NCI-H460 (cell line): ENCODE data around the gene HSPBP1. TPM values are rescaled to one million over a fixed set of nuclear protein-coding genes. Genes with fewer than 3 reads are reported as not detected.

Experiments
- DNase-seq: peaks from one replicate; pipeline ENCODE4 v3.0.0-alpha.2; 2016; ENCODE audit warnings: low read depth; ENCODE audit errors: extremely low read depth
- small RNA-seq, 2 experiments: library from RNA; depleted of rRNA; stranded (forward); fragments of <200 nt; gene quantifications; one replicate each; pipeline ENCODE3, GENCODE V24; 2014
- total RNA-seq: library from RNA; depleted of rRNA; stranded (reverse); fragments of >200 nt; shearing (Covaris generic); gene quantifications from 2 replicates; pipeline ENCODE4 v1.2.3, GENCODE V29; 2014; rRNA removed

The HSPBP1 gene
- total RNA-seq, 1 experiment from 2014 or later, result 33.4 TPM

GRCh38 chr19:55223291-55224037, 56.4 kb downstream of the HSPBP1 start:
- no peak for DNase-seq

- DNase-seq, result no peak
Observed at GRCh38 chr19:55220525-55220924, 59.4 kb downstream of the HSPBP1 start.

- peak; percentile 99 for DNase-seq
Observed at GRCh38 chr19:55216461-55217198, 63.3 kb downstream of the HSPBP1 start.

- DNase-seq, result no peak
Observed at GRCh38 chr19:55213547-55213946, 66.4 kb downstream of the HSPBP1 start.

- peak; percentile 40 for DNase-seq
Observed at GRCh38 chr19:55212447-55212846, 67.5 kb downstream of the HSPBP1 start.

Small RNA genes within 50 kb of the gene (small RNA-seq; reads per million reads assigned to genes)
- gene MIR6802 (0 reads per million in 2 experiments), gene MIR6803 (0 reads per million in 2 experiments), gene MIR6804 (0 to 0.12 reads per million in 2 experiments)

Other genes starting within 250 kb of the HSPBP1 start
- gene GP6, start 241.8 kb downstream of the HSPBP1 start, total RNA-seq, result 0.17 TPM in 1 of 2 replicates, not detected in the other
- 12.2 and 14.1 TPM in 2 replicates for gene RDH13, start 217.0 kb downstream of the HSPBP1 start, total RNA-seq
- 3.9 and 5.4 TPM in 2 replicates for gene EPS8L1, start 204.2 kb downstream of the HSPBP1 start, total RNA-seq
- 22.2 and 25.0 TPM in 2 replicates for gene PPP1R12C, start 162.5 kb downstream of the HSPBP1 start, total RNA-seq
- 18.6 and 25.1 TPM in 2 replicates for gene TNNT1, start 130.9 kb downstream of the HSPBP1 start, total RNA-seq
- gene TNNI3, start 122.4 kb downstream of the HSPBP1 start, total RNA-seq, result 1.2 and 4.5 TPM in 2 replicates
- gene DNAAF3, start 113.5 kb downstream of the HSPBP1 start, total RNA-seq, result 7.8 and 8.9 TPM in 2 replicates
- gene SYT5, start 99.8 kb downstream of the HSPBP1 start, total RNA-seq, result 0.20 and 0.30 TPM in 2 replicates
- 31.9 and 34.0 TPM in 2 replicates for gene PTPRH, start 70.6 kb downstream of the HSPBP1 start, total RNA-seq
- gene TMEM86B, start 51.3 kb downstream of the HSPBP1 start, total RNA-seq, result 1.8 and 2.3 TPM in 2 replicates
- gene PPP6R1, start 21.1 kb downstream of the HSPBP1 start, total RNA-seq, result 32.6 and 33.6 TPM in 2 replicates
- 3.8 and 5.7 TPM in 2 replicates for gene BRSK1, start 3.9 kb upstream of the HSPBP1 start, total RNA-seq
- gene TMEM150B, start 45.2 kb upstream of the HSPBP1 start, total RNA-seq, result not detected in 2 replicates
- gene KMT5C, start 59.8 kb upstream of the HSPBP1 start, total RNA-seq, result 5.1 and 7.9 TPM in 2 replicates
- gene COX6B2, start 74.6 kb upstream of the HSPBP1 start, total RNA-seq, result not detected in 2 replicates
- gene GARIN5B, start 83.2 kb upstream of the HSPBP1 start, total RNA-seq, result not detected in 2 replicates
- gene IL11, start 90.4 kb upstream of the HSPBP1 start, total RNA-seq, result 0.32 and 0.84 TPM in 2 replicates
- gene TMEM190, start 96.7 kb upstream of the HSPBP1 start, total RNA-seq, result not detected in 2 replicates
- 0.97 and 2.0 TPM in 2 replicates for gene TMEM238, start 104.2 kb upstream of the HSPBP1 start, total RNA-seq
- gene RPL28, start 105.8 kb upstream of the HSPBP1 start, total RNA-seq, result 426 and 465 TPM in 2 replicates
- gene UBE2S, start 127.7 kb upstream of the HSPBP1 start, total RNA-seq, result 369 and 378 TPM in 2 replicates
- not detected in 2 replicates for gene SHISA7, start 163.2 kb upstream of the HSPBP1 start, total RNA-seq
- gene ISOC2, start 181.5 kb upstream of the HSPBP1 start, total RNA-seq, result 33.9 and 39.6 TPM in 2 replicates
- gene C19orf85, start 184.6 kb upstream of the HSPBP1 start, total RNA-seq, result not detected in 2 replicates
- 2.1 and 6.1 TPM in 2 replicates for gene ZNF628, start 196.5 kb upstream of the HSPBP1 start, total RNA-seq
- 3.9 and 4.5 TPM in 2 replicates for gene NAT14, start 205.1 kb upstream of the HSPBP1 start, total RNA-seq
- gene SSC5D, start 208.3 kb upstream of the HSPBP1 start, total RNA-seq, result 0.07 TPM in 1 of 2 replicates, not detected in the other